ENCODE results near the gene SLU7.

DNA sequence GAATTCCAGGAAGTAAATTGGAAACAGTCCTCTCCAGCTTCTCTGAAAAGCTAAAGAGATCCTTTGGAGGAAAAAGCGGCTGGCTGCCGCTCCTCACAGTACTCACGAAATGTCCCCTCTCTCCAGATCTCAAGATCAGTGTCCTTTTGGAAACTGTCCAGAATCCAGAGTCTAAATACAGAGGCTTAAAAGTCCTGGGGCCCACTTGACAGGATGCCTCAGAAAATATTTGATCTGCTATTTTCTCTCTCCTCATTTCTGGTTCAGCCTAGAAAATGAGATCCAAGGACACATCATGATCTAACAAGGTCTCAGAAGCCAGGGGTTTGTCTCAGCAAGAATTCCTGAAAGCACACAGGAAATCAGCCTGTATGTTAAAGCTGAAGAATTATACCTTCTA is 55.7 kb downstream of the SLU7 start:
- TF ChIP-seq, protein P1, sequence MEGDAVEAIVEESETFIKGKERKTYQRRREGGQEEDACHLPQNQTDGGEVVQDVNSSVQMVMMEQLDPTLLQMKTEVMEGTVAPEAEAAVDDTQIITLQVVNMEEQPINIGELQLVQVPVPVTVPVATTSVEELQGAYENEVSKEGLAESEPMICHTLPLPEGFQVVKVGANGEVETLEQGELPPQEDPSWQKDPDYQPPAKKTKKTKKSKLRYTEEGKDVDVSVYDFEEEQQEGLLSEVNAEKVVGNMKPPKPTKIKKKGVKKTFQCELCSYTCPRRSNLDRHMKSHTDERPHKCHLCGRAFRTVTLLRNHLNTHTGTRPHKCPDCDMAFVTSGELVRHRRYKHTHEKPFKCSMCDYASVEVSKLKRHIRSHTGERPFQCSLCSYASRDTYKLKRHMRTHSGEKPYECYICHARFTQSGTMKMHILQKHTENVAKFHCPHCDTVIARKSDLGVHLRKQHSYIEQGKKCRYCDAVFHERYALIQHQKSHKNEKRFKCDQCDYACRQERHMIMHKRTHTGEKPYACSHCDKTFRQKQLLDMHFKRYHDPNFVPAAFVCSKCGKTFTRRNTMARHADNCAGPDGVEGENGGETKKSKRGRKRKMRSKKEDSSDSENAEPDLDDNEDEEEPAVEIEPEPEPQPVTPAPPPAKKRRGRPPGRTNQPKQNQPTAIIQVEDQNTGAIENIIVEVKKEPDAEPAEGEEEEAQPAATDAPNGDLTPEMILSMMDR (IDR thresholded peaks at IDR 0.05; ENCODE audit: insufficient read depth, low read length) = no peak
- TF ChIP-seq REST (IDR thresholded peaks at IDR 0.05; ENCODE audit: insufficient replicate concordance, low read depth) = no peak
- no peak for TF ChIP-seq POLR2AphosphoS5 (IDR thresholded peaks at IDR 0.05; ENCODE audit: low read depth)
